GM18909 (cell line): Measurements from ENCODE around the gene MNT.

ENCODE experiments used
- ATAC-seq: cut with Tn5 transposase; IDR thresholded peaks from one replicate; pipeline ENCODE4 v1.9.1; 2021; ENCODE audit warnings: mild to moderate bottlenecking; ENCODE audit not compliant: unreplicated experiment, poor library complexity

Gene MNT

GRCh38 chr17:2369039-2369438, 31.8 kb downstream of the MNT start:
- no peak for ATAC-seq

DNA sequence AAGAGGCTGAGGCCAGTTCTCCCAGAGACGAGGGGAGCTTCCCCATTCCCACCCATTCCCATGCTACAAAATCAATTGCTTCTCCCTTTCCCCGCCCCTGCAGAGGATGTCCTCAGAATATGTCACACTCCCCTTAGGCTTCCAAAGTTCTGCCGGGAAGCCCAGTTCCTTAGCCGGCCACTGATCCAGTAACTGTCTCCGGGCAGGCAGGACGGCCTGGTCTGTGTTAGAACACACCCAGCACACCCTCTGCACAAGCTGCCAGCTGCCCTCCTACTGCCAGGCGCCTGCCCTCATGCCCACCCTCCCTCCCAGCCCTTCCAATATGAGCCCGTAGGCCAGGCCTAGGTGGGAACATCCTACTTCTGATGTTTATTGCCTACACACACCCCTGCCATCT, 32.5 kb downstream of the MNT start:
- ATAC-seq, result no peak

DNA sequence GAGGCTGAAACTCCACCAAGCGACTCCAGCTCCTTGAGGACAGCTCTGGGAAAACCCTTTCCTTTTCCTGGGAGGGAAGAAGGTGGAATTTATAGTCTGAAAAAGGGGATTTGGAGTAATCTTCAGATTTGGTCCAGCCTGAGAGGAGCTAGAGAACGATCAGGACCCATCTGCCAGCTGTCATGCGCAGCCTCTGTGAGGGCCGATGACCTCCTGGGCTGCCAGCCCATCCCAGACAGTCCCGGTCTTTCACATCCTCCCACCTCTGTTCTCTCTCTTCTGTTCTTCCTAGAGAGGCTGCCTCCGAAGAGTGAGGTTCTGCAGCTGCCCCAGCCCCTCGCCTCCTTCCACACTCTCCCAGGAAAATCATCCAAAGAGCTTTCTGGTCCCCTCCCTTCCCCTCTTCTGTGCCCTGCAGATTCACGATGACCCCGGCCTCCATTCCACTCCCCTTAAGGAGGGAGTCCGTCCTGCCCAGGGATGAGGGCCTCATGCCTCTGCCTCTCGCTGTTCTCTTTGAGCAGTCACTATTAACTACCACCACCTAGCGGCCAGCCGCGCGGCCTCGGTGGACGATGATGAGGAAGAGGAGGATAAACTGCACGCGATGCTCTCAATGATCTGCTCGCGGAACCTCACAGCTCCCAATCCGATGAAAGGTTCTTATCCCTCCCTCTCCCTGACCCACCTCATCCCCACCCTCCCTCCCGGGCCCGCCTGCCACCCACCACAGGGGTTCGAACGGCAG, 33.9 kb downstream of the MNT start:
- ATAC-seq, result no peak

GRCh38 chr17:2365132-2365531, 35.7 kb downstream of the MNT start:
- ATAC-seq, result no peak

DNA sequence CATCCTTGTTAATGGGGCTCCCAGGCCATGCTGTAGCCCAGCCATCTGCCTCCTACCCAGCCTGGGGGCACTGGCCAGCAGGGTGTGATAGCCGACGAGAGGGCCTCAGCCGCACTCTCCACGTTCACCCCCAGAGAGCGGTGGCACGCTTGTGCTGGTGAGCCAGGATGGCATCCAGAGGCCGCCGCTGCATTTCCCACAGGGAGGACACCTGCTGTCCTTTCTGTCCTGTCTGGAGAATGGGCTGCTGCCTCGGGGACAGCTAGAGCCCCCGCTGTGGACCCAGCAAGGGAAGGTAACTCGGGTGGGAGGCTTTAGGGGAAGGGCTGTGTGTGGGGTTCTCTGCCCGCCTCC, 36.1 kb downstream of the MNT start:
- ATAC-seq, result no peak

GRCh38 chr17:2363851-2364762, 36.8 kb downstream of the MNT start:
- ATAC-seq, result no peak

DNA sequence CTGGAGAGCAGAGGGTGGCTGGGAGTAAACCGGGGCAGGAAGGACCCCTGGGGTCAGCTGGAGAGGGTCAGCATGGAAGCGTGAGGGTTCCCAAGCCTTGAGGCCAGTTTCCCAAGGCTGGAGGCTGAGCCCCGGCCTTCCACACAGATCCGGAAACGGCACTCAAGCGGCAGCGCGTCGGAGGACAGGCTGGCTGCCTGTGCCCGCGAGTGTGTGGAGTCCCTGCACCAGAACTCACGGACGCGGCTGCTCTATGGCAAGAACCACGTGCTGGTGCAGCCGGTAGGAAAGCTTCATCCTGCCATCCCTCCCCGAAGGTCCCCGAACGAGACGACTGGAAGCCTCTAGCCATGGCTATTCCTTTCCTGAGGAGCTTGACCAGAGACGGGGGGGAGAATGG, 37.5 kb downstream of the MNT start:
- ATAC-seq, result no peak

DNA sequence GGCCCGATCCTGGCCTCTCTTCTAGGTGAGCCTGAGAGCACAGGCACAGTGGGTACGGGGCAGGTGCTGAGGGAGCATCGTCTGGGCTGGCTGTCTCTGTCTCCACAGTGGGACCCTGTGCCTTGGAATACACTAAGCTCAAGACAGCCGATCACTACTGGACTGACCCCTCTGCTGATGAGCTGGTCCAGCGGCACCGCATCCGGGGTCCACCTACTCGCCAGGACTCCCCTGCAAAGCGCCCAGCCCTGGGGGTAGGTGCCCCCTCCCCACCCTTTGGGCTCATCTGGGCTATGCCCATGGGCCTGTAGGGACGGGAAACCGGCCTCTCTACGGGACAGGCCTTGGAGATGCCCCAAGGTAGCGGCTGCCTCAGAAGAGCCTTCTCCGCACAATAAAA, 38.0 kb downstream of the MNT start:
- ATAC-seq, result no peak

- no peak for ATAC-seq
Observed at GRCh38 chr17:2362416-2362815, 38.4 kb downstream of the MNT start.

DNA sequence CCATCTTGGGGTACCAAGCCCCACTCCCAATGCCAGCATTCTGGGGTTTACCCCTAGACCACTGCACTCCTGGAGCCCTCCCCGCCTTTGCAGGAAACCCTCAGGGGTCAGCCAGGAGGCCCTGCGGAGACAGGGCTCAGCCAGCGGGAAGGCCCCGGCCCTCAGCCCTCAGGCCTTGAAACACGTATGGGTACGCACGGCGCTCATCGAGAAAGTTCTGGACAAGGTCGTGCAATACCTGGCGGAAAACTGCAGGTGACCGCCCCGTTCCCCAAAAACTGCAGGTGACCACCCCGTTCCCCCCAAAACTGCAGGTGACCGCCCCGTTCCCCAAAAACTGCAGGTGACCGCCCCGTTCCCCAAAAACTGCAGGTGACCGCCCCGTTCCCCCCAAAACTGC, 38.8 kb downstream of the MNT start:
- ATAC-seq, result no peak

DNA sequence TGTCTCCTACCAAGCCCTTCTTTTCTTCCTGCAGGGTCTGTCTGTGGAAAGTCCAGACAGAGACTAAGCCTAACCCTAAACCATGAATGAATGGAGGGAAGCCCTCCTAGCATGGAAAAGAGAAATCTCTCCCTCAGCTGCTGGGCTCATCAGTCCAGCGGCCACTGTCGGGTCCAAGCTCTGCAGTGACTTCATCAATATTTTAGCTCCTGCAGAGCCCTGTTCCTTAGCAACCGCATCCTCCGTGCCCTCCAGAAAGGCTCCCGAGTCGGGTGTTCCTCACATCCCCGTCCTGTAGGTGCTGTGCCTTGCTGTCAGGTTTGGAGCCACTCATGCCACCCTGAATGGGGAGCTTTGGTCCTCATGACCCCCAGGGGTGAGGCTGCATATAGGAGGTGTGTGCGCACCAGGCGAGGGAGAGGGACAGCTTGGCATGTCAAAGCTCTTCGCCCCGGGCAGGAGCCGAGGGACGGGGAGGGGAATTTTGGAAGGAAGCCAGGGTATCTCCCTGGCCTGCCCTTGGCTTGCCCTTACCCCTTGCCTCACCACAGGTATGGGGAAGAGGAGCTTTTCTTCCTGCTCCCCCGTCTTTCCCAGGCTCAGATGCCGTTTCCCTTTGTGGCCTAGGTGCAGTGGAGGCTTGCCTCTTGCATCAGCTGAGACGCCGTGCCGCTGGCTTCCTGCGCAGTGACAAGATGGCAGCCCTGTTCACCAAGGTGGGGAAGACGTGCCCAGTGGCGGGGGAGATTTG, 39.7 kb downstream of the MNT start:
- ATAC-seq, result no peak

GRCh38 chr17:2357931-2358434, 42.9 kb downstream of the MNT start:
- ATAC-seq, result no peak

DNA sequence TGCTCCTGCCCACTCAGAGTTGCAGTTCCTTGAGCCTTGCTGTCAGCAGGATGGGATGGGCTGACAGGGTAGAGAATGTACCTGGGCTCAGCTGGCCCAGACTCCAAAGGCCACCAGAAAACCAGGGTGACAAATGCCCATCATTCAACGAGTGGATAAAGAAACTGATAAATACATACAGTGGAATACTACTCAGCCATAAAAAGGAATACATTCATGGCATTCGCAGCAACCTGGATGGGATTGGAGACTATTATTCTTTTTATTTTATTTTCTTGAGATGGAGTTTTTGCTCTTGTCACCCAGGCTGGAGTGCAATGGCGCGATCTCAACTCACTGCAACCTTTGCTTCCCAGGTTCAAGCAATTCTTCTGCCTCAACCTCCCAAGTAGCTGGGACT, 43.6 kb downstream of the MNT start:
- no peak for ATAC-seq

DNA sequence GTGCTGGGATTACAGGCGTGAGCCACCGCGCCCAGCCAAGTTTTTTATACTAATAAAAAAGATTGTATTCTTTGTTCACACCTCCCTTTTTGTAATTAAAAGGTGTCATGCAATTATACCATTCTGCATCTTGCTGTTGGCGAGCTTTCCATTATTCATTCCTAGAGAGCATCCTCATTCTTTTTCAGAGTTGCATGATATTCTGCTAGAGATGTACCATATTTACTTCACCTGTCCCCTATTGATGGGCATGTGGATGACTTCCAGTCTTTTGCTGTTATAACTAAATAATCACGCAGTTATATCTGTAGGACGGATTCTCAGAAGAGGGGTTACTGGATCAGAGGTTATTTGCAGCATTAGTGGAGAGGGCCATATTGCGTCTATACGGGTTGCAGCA, 46.5 kb downstream of the MNT start:
- ATAC-seq, result no peak

DNA sequence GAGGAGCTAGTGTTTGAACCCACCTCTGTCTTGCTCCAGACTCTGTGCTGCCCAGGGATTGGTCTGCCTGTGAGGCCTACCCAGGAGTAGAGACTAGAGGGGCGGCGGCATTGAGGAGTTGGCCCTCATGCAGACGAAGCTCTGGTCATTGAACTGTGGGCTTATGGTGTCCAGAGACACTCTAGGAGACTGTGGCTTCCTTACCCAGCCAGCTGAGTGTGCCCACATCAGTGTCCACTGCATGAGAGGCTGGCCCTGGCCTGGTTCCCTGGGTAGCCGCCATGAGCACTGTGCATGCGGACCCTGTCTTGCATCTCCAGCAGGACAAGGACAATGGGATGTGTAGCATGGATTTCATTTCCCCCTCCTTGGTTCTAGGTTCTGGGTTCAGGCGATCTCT, 49.6 kb downstream of the MNT start:
- no peak for ATAC-seq

GRCh38 chr17:2347805-2348685, 52.8 kb downstream of the MNT start:
- ATAC-seq, result no peak

DNA sequence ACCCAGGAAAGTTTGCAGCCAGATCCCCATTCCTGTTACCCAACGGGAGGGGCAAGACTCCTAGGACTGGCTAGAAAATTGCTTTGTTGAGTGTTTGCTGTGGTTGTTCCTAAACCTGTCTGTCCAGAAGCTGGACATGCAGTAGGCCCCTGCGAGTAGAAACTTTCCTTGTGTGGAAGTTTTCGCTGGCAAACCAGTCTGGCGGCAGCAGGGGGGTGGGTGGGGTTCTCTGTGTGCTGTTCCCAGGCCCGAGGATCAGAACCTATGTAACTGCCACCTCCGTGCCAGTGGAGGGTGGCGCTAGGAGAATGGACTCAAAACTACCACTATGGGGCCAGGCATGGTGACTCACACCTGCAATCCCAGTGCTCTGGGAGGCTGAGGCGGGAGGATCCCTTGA, 54.4 kb downstream of the MNT start:
- ATAC-seq, result no peak

DNA sequence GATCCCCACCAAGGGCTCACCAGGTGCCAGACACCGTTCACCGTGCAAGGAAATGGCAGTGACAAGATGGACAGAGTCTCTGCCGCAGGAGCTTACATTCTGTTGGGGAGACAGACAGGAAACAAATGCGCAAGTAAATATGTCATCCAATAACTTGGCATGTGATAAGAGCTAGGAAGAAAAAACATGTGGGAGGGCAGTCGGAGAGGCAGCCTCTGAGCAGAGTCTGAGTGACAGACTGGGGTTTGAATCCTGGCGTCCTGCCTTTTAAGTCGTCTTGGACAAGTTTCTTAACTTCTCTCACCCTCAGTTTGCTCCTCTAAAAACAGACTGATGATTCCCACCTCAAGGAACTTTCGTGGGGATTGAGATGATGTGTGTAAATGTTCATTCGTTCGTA, 56.3 kb downstream of the MNT start:
- no peak for ATAC-seq

DNA sequence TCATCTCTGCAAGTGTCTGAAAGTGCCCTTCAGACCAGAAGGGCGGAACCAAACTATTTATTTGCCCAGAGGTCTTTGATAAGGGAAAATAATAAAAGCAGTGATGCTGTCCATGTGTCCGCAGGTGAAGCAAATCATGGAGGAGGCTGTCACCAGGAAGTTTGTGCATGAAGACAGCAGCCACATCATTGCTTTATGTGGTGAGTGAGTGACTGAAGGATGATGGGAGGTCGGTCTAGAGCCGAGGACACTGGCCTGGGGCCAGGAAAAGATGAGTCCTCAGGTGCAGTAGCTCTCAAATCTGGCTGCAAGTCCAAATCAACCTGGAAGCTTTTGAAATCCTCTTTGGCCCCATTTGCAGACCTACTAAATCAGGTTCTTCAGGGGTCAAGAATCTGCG, 57.4 kb downstream of the MNT start:
- ATAC-seq, result no peak

- ATAC-seq, result no peak
Observed at GRCh38 chr17:2338315-2338657, 62.6 kb downstream of the MNT start.
